ENCODE results near the gene NTNG2.

The NTNG2 gene

GRCh38 chr9:132146575-132146974 is 15.3 kb upstream of the NTNG2 start:
- DNase-seq (ENCODE audit: low spot score), result no peak

GRCh38 chr9:132147331-132147730 is 14.5 kb upstream of the NTNG2 start:
- DNase-seq (ENCODE audit: low spot score), result no peak

GRCh38 chr9:132147839-132148238 is 14.0 kb upstream of the NTNG2 start:
- DNase-seq (ENCODE audit: low spot score), result no peak

- DNase-seq (ENCODE audit: low spot score), result no peak
Measured at GRCh38 chr9:132150256-132150655, 11.6 kb upstream of the NTNG2 start.

GRCh38 chr9:132151118-132151517 is 10.7 kb upstream of the NTNG2 start:
- no peak for DNase-seq (ENCODE audit: low spot score)

- no peak for DNase-seq (ENCODE audit: low spot score)
Measured at GRCh38 chr9:132152231-132152630, 9.6 kb upstream of the NTNG2 start.

GRCh38 chr9:132154863-132155567 is 6.8 kb upstream of the NTNG2 start:
- no peak for DNase-seq (ENCODE audit: low spot score)

- no peak for DNase-seq (ENCODE audit: low spot score)
Measured at GRCh38 chr9:132155568-132155895, 6.3 kb upstream of the NTNG2 start.

GRCh38 chr9:132156262-132156661 is 5.6 kb upstream of the NTNG2 start:
- DNase-seq (ENCODE audit: low spot score), result no peak

- DNase-seq (ENCODE audit: low spot score), result no peak
Measured at GRCh38 chr9:132157347-132158116, 4.3 kb upstream of the NTNG2 start.

- peak; percentile 54 for DNase-seq (ENCODE audit: low spot score)
Measured at GRCh38 chr9:132160802-132161742, 786 bp upstream of the NTNG2 start.

- no peak for DNase-seq (ENCODE audit: low spot score)
Measured at GRCh38 chr9:132162764-132163456, 1.1 kb downstream of the NTNG2 start.

GRCh38 chr9:132163457-132163875 is 1.6 kb downstream of the NTNG2 start:
- DNase-seq (ENCODE audit: low spot score), result no peak

- no peak for DNase-seq (ENCODE audit: low spot score)
Measured at GRCh38 chr9:132163876-132164603, 2.2 kb downstream of the NTNG2 start.

GRCh38 chr9:132164604-132165362 is 2.9 kb downstream of the NTNG2 start:
- DNase-seq (ENCODE audit: low spot score), result no peak

GRCh38 chr9:132166599-132166998 is 4.7 kb downstream of the NTNG2 start:
- DNase-seq (ENCODE audit: low spot score), result no peak

- DNase-seq (ENCODE audit: low spot score), result no peak
Measured at GRCh38 chr9:132167192-132167591, 5.3 kb downstream of the NTNG2 start.

GRCh38 chr9:132168347-132168746 is 6.5 kb downstream of the NTNG2 start:
- no peak for DNase-seq (ENCODE audit: low spot score)

- no peak for DNase-seq (ENCODE audit: low spot score)
Measured at GRCh38 chr9:132168851-132169250, 7.0 kb downstream of the NTNG2 start.

- DNase-seq (ENCODE audit: low spot score), result peak; percentile 59
Measured at GRCh38 chr9:132169672-132170392, 8.0 kb downstream of the NTNG2 start.

Data from kidney capillary endothelial cell (primary cell).